Activated CD4-positive, alpha-beta T cell treated with anti-CD3 and anti-CD28 coated beads for 24 hours (primary cell): ENCODE measurements around the gene TRPV6.

Experiments
- DNase-seq, 2 donors: peaks; one replicate each; pipeline ENCODE4 v3.0.0-alpha.2; 2020; ENCODE audit warnings: low read depth in 2 of 2

The TRPV6 gene

GRCh38 chr7:142868986-142869415 lies 16.5 kb downstream of the TRPV6 start:
- DNase-seq, result no peak

GRCh38 chr7:142868188-142868985 lies 17.2 kb downstream of the TRPV6 start:
- DNase-seq, result no peak

- DNase-seq, result no peak
These were observed 18.0 kb downstream of the TRPV6 start for GRCh38 chr7:142867398-142868187.

- DNase-seq, result no peak
These were observed 18.5 kb downstream of the TRPV6 start for GRCh38 chr7:142867097-142867378.

- no peak for DNase-seq
These were observed 19.0 kb downstream of the TRPV6 start for GRCh38 chr7:142866361-142867096.

- no peak for DNase-seq
These were observed 19.8 kb downstream of the TRPV6 start for GRCh38 chr7:142865766-142866165.

GRCh38 chr7:142864980-142865747 lies 20.4 kb downstream of the TRPV6 start:
- no peak for DNase-seq

- no peak for DNase-seq
These were observed 21.5 kb downstream of the TRPV6 start for GRCh38 chr7:142863891-142864685.

GRCh38 chr7:142862786-142863400 lies 22.7 kb downstream of the TRPV6 start:
- no peak for DNase-seq

GRCh38 chr7:142862351-142862750 lies 23.2 kb downstream of the TRPV6 start:
- no peak for DNase-seq

- DNase-seq, result no peak
These were observed 24.6 kb downstream of the TRPV6 start for GRCh38 chr7:142860968-142861367.

GRCh38 chr7:142859829-142860228 lies 25.7 kb downstream of the TRPV6 start:
- DNase-seq, result no peak

- DNase-seq, result no peak
These were observed 26.1 kb downstream of the TRPV6 start for GRCh38 chr7:142859411-142859810.

GRCh38 chr7:142857625-142858024 lies 27.9 kb downstream of the TRPV6 start:
- DNase-seq, result no peak

- DNase-seq, result no peak
These were observed 28.8 kb downstream of the TRPV6 start for GRCh38 chr7:142856565-142857245.

- no peak for DNase-seq
These were observed 29.6 kb downstream of the TRPV6 start for GRCh38 chr7:142855756-142856564.

GRCh38 chr7:142855114-142855743 lies 30.3 kb downstream of the TRPV6 start:
- no peak for DNase-seq

GRCh38 chr7:142854372-142855113 lies 31.0 kb downstream of the TRPV6 start, which contains the start of gene EPHB6:
TSS of gene EPHB6 (plus strand) at chr7:142855076. CDS start at chr7:142863228, 8,152 bp downstream.
- peak; percentile 47 for DNase-seq
